Endodermal cell (in vitro differentiated cells): ENCODE results near the gene NBEAL1. TPM values are rescaled to one million over a fixed set of nuclear protein-coding genes. Genes with fewer than 3 reads are reported as not detected.

Experiments
- DNase-seq: peaks from one replicate; pipeline ENCODE4 v3.0.0-alpha.2; 2017
- H3K27ac ChIP-seq: 2 replicates; pipeline ENCODE4 v1.5.1; 2013; ENCODE audit warnings: mild to moderate bottlenecking, low read depth, low read length, moderate library complexity
- H3K27me3 ChIP-seq: 2 replicates; pipeline ENCODE4 v1.6.1; 2013; ENCODE audit warnings: mild to moderate bottlenecking, low read length, moderate library complexity; ENCODE audit not compliant: insufficient read depth, control insufficient read depth, poor library complexity, severe bottlenecking
- H3K36me3 ChIP-seq: 2 replicates; pipeline ENCODE4 v1.7.0; 2013; ENCODE audit warnings: mild to moderate bottlenecking, low read length, moderate library complexity; ENCODE audit not compliant: control insufficient read depth, insufficient read depth
- H3K4me1 ChIP-seq: one replicate; pipeline ENCODE4 v1.7.0; 2013; ENCODE audit warnings: low read length; ENCODE audit not compliant: control insufficient read depth, insufficient read depth
- H3K4me3 ChIP-seq: 2 replicates; pipeline ENCODE4 v1.5.1; 2013; ENCODE audit warnings: mild to moderate bottlenecking, low read length, moderate library complexity
- H3K9ac ChIP-seq: 2 replicates; pipeline ENCODE4 v1.6.1; 2013; ENCODE audit warnings: mild to moderate bottlenecking, low read length, moderate library complexity; ENCODE audit not compliant: poor library complexity, severe bottlenecking; ENCODE audit errors: extremely low read depth
- H3K9me3 ChIP-seq: 2 replicates; pipeline ENCODE4 v1.6.1; 2013; ENCODE audit warnings: mild to moderate bottlenecking, low read length, moderate library complexity; ENCODE audit not compliant: control insufficient read depth
- H3K27ac Mint-ChIP-seq: 2 replicates; pipeline ENCODE4 v1.8.0; 2020; ENCODE audit warnings: mixed read lengths
- H3K27me3 Mint-ChIP-seq: 2 replicates; pipeline ENCODE4 v1.8.0; 2021; ENCODE audit warnings: mild to moderate bottlenecking, mixed read lengths; ENCODE audit not compliant: insufficient read depth
- H3K36me3 Mint-ChIP-seq: 2 replicates; pipeline ENCODE4 v1.8.0; 2020; ENCODE audit warnings: low read depth, mixed read lengths
- H3K4me1 Mint-ChIP-seq: 2 replicates; pipeline ENCODE4 v1.8.0; 2020; ENCODE audit warnings: mixed read lengths
- H3K4me3 Mint-ChIP-seq: 2 replicates; pipeline ENCODE4 v1.8.0; 2020; ENCODE audit warnings: mild to moderate bottlenecking, moderate library complexity, mixed read lengths
- H3K9me3 Mint-ChIP-seq: 2 replicates; pipeline ENCODE4 v1.8.0; 2020; ENCODE audit warnings: mild to moderate bottlenecking, mixed read lengths
- WGBS, 2 experiments: methylation state at CpG; one replicate each; pipeline versions ENCODE4 v1.1.5 to v1.1.7; 2013; ENCODE audit warnings: missing lambda C conversion rate in 2 of 2, mixed read lengths in 1 of 2; ENCODE audit not compliant: insufficient coverage in 1 of 2, insufficient read length in 1 of 2; 5-methylcytosine and 5-hydroxymethylcytosine counted together
- total RNA-seq, 2 donors: library from RNA; stranded (reverse); fragmentation: NEBNext Ultra II Directional in 1 of 2; extraction: Animal tissue kit (Norgen Biotek cat#: 25700) in 1 of 2; gene quantifications; 2 replicates in 1 of 2; 3 replicates in 1 of 2; pipeline ENCODE4 v1.2.1, GENCODE V29; 2021
- TF ChIP-seq, protein P1 (sequence below): fragments of 200-600 bp; sonication (generic); conservative IDR thresholded peaks from 2 replicates; pipeline ENCODE4 v1.5.0; 2021; ENCODE audit warnings: antibody characterized with exemption, mild to moderate bottlenecking

NBEAL1 gene
- total RNA-seq, 2 donors from 2014 or later, result 18.2 to 20.1 TPM

- Mint-ChIP-seq H3K9me3 (peaks cover 10% of the 10 kb centered on the region), H3K4me3 (no peak overlapping the region), H3K4me1 (no peaks in the 10 kb centered on the region), H3K27me3 (no peaks in the 10 kb centered on the region), H3K27ac (no peak overlapping the region), H3K36me3 (peaks cover 17% of the 10 kb centered on the region)
- no peaks in the 10 kb centered on the region for H3K27me3 ChIP-seq
- TF ChIP-seq, protein P1, sequence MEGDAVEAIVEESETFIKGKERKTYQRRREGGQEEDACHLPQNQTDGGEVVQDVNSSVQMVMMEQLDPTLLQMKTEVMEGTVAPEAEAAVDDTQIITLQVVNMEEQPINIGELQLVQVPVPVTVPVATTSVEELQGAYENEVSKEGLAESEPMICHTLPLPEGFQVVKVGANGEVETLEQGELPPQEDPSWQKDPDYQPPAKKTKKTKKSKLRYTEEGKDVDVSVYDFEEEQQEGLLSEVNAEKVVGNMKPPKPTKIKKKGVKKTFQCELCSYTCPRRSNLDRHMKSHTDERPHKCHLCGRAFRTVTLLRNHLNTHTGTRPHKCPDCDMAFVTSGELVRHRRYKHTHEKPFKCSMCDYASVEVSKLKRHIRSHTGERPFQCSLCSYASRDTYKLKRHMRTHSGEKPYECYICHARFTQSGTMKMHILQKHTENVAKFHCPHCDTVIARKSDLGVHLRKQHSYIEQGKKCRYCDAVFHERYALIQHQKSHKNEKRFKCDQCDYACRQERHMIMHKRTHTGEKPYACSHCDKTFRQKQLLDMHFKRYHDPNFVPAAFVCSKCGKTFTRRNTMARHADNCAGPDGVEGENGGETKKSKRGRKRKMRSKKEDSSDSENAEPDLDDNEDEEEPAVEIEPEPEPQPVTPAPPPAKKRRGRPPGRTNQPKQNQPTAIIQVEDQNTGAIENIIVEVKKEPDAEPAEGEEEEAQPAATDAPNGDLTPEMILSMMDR, result no peak
- H3K9me3 ChIP-seq, result no peaks in the 10 kb centered on the region
- peaks cover 2% of the 10 kb centered on the region for H3K36me3 ChIP-seq
- no peak overlapping the region for H3K4me3 ChIP-seq
- H3K4me1 ChIP-seq, result no peaks in the 10 kb centered on the region
- DNase-seq, result no peak
- no peak overlapping the region for H3K27ac ChIP-seq
- WGBS, 2 experiments, result 100% methylated on average over 1 to 3 of the region's 3 CpGs
- H3K9ac ChIP-seq, result no peak overlapping the region
Observed at GRCh38 chr2:202976809-202977208, 37.9 kb upstream of the NBEAL1 start.

DNA sequence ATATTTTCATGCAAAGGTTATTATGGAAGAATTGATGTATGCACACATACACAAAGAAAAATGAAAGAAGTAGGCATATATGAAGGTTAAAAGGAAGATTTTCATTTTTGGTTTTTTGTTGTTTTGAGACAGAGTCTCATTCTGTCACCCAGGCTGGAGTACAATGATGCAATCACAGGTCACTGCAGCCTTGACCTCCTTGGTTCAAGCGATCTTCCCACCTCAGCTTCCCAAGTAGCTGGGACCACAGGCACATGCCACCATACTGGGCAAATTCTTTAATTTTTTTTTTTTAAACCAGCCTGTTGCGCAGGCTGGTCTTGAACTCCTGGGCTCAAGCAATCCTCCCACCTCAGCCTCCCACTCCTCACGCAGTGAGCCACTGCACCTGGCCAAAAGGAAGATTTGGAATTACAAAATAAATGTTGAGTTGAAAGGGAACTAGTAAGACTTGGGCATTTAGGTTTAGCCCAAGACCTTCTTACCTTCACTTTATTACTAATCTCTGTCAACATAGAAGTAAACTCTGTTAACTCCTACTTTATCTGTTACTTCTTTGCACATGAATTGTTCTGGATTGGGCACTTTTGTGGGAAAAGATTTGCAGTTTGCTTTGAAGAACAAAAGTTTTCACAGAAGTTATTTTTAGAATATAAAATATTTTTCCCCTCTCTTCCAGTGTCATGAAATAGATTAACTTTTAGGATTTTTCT lies 31.7 kb upstream of the NBEAL1 start:
- TF ChIP-seq, protein P1, result no peak
- H3K27ac Mint-ChIP-seq, result no peak overlapping the region
- H3K9me3 Mint-ChIP-seq, result peaks cover 10% of the 10 kb centered on the region
- H3K4me3 Mint-ChIP-seq, result no peak overlapping the region
- no peak for DNase-seq
- H3K9me3 ChIP-seq, result no peaks in the 10 kb centered on the region
- no peak overlapping the region for H3K9ac ChIP-seq
- peaks cover 19% of the 10 kb centered on the region for H3K36me3 Mint-ChIP-seq
- H3K27me3 Mint-ChIP-seq, result no peaks in the 10 kb centered on the region
- no peak overlapping the region for H3K4me3 ChIP-seq
- peaks cover 6% of the 10 kb centered on the region for H3K36me3 ChIP-seq
- 93 to 94% methylated on average over 2 to 3 of the region's 3 CpGs for WGBS, 2 experiments
- H3K27ac ChIP-seq, result no peak overlapping the region
- H3K4me1 Mint-ChIP-seq, result peaks cover 3% of the 10 kb centered on the region
- no peaks in the 10 kb centered on the region for H3K4me1 ChIP-seq
- no peaks in the 10 kb centered on the region for H3K27me3 ChIP-seq

DNA sequence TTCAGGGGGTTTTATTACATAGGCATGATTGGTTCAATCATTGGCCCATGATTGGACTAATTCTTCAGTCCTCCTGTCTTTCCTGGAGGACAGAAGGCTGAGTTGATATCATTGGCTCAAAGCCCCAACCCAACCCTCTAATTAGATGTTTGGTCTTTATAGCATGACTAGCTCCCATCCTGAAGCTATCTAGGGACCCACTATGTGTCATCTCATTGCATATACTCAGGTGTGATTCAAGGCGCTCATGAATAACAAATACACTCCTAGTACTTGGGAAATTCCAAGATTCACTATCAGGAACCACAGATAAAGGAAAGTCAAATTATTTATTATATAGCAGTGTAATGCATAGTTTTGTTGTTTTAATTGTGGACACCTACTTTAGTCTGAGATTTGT lies 24.9 kb upstream of the NBEAL1 start:
- H3K4me1 Mint-ChIP-seq, result no peaks in the 10 kb centered on the region
- TF ChIP-seq, protein P1, result no peak
- no peaks in the 10 kb centered on the region for H3K9me3 Mint-ChIP-seq
- 100% methylated on average over 1 of the region's 1 CpG; no CpG with 5 or more reads in 1 of the 2 experiments for WGBS, 2 experiments
- H3K27me3 Mint-ChIP-seq, result no peaks in the 10 kb centered on the region
- H3K4me3 ChIP-seq, result no peak overlapping the region
- no peaks in the 10 kb centered on the region for H3K36me3 Mint-ChIP-seq
- H3K36me3 ChIP-seq, result no peaks in the 10 kb centered on the region
- H3K27ac ChIP-seq, result no peak overlapping the region
- no peak overlapping the region for H3K9ac ChIP-seq
- no peak overlapping the region for H3K27ac Mint-ChIP-seq
- DNase-seq, result no peak
- no peak overlapping the region for H3K4me3 Mint-ChIP-seq
- H3K9me3 ChIP-seq, result no peaks in the 10 kb centered on the region
- H3K4me1 ChIP-seq, result no peaks in the 10 kb centered on the region
- H3K27me3 ChIP-seq, result no peaks in the 10 kb centered on the region
